NCI-H748 (cell line): Measurements from ENCODE around the gene ABR.
A peak's percentile ranks its signal among the peaks of the same experiment; 100 is the strongest.
"Not testable (repeated sequence)": the region's sequence is repeated elsewhere in the genome, so short reads cannot be mapped to it uniquely, and the experiment has no call there.

Experiments
- DNase-seq: peaks from one replicate; lab custom pipeline; 2025; ENCODE audit not compliant: unreplicated experiment; lab: John Stamatoyannopoulos, UW

ABR gene

DNA sequence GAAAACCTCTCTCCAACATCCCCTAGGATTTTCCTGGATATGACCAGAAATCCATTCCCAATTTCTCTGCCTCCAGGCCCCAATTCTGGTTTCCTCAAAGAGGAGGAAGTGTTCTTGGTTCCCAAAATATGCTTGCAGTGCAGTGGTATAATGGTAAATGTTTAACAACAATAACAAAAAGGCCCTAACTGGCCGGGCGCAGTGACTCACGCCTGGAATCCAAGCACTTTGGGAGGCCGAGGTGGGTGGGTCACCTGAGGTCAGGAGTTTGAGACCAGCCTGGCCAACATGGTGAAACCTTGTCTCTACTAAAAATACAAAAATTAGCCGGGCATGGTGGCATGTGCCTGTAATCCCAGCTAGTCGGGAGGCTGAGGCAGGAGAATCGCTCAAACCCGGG lies 184.5 kb downstream of the ABR start:
- DNase-seq: not testable (repeated sequence)

DNA sequence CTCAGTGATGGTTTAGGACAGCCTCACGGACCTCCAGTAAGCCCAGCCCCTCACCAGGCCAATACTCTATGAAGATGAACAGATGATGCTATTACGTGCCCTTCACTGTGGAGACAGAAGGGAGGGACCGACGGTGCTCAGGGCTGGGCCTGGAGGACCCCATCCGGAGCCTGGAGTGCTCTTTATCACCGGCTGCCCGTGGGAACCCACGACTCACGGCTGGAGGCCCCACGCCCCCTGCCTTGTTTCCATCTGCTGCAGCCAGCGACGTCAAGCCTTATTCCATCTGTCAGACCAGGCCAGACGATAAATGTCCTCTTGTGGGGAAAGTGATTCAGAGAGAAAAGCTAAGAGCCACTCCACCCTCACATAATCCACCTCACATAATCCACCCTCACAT lies 186.8 kb downstream of the ABR start:
- DNase-seq: no peak

DNA sequence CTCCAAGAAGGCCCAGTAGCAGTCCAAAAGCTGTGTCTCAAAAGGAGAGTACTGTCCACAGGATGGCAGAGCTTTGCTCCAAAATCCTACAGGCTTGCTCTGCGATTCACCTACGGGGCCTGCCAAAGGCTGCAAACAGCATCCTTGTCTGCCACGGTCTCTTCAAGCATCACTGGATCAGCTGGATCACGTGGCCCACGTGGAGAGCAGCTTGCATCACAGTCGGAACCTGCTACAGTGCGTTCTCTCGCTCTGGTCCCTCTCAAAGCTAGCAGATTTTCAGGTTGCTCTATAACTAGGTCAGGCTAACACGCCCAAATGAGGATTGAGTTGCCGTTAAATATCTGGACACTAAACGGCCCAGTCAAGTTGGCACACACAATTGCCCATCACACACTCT lies 191.2 kb downstream of the ABR start:
- no peak for DNase-seq

DNA sequence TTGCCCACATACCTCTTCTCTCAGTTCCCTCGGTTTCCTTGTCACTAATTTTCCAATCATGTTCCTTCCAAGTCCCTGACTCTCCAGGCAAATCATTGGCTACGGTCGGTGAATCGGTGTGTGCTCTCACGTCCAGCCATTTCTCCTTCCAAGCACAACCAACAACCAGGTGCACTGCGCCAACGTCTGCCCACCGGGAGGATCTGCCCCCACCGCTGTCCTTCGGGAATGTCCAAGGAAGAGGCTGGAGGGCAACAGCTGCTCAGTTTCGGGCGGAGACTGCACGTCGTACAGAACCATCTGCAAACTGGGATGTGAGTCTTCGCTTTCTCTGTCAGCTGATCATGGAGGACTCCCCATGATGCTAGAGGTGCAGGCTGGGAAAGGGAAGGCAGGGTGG lies 191.8 kb downstream of the ABR start:
- DNase-seq: no peak

DNA sequence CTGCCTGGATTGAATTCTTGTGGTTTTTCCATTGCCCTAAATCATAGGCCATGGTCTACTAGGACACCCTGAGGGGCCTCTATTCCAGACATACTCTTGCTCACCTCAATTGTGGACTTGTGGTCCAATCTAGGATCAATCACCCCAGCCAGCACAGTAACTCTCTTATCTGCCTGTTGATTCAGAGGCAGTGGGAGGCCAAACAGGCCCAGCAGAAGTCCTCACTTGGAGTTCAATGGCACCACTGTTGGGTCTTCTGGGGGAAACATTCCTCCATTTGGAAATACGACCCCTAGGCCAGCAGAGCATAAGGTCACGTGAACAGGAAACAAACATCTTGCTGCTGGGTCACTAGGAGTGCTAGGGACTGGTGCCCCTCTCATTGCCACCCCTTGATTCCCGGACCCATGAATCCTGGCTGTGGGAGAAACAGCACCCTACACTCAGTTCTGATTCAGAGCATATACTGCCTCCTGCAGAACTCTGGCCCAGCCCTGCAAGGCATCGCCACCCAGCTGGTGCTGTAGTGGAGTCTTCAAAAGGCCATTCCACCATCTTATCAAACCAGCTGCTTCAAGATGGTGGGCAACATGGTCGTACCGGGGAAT lies 193.4 kb downstream of the ABR start:
- no peak for DNase-seq

DNA sequence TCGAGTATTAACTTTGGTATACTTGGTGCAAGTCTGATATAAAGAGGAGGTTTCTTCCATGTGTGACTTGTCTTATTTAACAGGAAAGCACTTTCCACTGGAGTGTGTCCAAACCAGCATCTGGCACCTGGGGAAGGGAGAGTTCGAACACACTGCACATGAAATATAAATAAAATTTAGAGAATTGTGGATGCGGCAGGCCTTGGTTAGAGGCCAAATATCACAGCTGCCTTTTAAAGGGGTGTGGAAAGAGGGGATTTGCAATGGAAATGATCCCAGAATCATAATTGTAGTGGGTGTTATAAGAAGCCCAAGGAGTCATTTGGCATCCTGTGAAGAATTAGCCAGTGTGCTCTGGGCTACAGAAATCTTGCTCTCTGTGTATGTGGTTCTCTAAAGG lies 195.9 kb downstream of the ABR start:
- DNase-seq: no peak

DNA sequence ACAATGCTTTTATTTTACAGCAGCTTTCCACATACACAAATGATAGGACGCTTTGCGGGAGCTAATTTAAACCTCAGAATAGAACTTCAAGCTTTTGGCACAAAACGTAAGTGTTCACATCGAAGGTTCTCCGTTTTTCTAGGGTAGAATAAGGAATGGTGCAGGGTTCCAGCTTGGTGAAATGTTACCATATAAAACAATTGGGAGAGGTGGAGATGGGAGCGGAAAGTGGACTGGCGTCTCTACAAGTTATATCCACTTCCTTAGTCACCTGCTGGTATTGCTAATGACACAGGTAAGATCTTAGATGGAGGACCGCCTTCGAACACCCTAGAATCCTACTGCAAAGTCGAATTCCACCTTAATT lies 198.5 kb downstream of the ABR start:
- no peak for DNase-seq

DNA sequence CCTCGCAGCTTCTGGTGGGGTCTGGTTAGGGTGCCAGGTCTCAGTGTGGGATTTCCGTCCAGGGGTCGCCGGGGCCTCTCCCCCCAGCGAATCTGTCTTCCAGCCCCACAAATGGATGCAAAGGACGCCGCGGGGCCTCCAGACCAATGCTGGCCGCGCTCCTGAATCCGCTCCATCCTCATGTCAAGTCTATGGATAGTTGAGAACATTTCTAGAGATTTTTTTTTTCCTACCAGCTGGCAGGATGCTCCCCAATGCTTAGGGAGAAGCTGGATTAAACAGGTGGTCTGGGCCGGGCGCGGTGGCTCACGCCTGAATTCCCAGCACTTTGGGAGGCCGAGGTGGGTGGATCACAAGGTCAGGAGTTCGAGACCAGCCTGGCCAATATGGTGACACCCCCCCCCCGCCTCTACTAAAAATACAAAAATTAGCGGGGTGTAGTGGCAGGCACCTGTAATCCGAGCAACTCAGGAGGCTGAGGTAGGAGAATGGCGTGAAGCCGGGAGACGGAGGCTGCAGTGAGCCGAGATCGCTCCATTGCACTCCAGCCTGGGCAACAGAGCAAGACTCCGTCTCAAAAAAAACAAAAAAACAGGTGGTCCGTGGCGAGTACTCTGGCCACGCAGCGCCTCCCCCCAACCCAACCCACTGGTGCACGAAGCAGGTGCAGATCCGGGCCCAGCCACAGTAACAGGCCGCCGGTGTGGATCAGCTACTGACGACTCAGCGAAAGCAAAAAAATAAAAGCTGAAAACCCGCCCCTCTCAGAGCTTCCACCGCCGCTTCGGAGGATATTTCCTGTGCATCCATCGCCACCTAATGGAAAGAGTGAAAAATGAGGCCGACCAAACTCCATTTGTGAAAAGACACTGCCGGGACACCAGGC lies 199.1 kb downstream of the ABR start:
- DNase-seq: peak; percentile 93

DNA sequence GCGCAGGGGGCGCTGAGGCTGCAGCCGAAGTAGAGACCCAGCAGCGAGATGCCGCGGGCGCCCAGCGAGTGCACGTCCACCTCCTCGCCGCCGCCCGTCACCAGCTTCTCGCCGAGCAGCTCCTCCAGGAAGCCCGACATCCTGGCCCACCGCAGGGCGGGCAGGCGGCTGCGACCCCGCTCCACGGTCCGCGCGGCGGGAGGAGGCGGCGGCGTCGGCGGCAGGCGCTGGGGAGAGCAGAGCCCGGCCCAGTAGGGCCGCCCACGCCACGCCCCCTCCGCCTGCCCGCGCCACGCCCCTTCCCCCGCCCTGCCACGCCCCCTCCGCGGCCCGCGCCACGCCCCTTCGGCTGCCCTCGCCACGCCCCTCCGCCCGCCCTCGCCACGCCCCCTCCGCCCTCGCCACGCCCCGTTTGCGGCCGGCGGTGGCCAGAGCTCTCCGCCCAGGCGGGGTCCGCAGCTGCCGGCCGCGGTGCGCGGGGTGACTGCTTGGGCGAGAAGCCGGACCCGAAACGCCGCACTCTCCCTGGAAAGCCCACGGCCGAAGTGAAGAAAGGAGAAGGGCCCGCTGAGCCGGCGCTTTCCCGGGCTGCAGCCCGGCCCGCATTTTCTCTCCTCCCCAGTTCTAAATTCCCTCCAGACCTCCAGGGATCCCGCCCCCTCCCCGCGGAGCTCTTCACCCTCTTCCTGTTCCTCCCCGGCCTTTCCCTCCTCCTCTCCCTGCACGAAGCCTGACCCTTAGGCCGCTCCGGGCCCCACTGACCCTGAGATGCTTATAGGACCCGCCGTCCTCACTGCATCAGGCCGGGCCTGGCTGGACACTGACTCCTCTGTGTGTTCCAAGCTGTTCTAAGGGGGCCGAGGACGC lies 200.0 kb downstream of the ABR start, which contains the start of gene NXN:
Gene NXN (minus strand): TSS at position 238 of the 867 bp plus-strand sequence.
- peak; percentile 85 for DNase-seq

DNA sequence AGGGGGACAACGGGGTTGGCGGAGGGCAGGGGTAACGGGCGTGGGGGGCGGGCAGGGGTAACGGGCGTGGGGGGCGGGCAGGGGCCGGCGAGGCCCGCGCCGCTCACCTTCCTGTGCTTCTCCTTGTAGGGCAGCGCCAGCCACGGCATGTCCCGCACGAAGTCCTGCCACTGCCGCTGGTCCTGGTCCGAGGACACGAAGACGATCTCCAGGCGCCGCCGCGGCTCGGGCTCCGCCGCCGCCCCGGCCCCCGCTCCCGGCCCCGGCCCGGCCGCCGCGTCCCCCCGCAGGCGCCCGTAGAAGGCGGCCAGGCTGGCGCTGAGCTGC lies 200.6 kb downstream of the ABR start:
- DNase-seq: no peak

DNA sequence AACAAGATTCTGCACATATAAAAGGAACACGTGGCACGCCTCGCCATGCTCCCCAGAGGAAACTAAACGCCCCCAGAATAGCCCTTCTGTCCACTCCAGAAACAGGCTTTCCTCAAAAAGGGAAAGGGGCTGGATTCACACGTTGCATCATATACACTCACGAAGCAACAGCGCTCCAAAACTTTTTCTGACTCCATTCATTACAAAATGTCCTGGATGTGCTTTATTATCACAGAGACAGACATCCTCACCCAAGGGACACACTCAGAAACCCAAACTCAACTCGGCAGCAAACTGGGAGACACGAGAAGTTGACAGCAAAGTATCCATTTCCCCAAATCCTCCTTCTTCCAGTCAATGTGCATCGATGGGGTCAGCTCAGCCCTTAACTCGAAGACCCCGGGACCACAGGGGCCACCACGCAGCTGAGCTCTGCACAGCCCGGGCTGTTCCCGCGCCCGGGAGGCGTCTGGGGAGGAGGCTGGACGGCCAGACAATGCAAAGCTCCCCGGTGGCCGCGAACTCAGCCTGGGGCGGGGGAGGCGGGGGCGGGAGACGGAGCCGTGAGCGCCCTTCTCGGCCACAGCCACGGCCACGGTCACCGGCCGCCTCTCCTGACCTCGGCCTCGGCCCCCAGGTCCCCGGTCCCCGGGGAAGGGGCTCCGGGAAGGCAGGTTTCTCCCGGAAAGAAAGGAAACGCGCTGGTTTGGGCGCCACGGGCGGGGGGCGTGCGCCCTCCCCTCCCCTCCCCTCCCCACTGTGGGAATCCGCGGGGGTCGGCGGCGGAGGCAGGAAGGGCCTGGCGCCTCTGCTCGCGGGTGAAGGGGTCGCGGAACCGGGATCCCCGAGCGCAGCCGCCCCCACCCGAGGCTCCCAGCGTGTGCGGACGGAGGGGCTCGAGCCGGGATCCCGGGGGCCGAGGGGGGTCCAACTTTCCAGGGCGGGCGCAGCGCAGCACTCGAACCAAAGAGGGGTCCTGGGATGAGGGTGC lies 201.4 kb downstream of the ABR start:
- DNase-seq: peak; percentile 41

DNA sequence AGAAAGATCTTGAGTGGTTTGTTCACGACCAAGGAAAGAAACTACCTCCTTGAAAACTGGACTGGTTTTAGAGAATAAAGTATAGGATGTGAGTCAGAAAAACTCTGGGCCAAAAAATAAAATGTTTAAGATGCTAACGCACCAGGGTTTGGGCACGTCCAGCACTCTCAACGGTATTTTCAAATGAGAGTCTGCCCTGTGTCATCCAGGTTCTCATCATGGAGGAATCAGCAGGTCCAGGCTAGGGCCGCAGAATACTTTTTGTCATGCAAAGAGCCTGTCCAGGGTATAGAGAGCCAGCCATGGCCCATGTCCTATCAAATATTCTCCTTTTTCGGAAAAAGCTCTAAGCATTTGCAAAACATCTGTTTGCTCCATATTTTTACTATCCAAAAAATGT lies 202.6 kb downstream of the ABR start:
- DNase-seq: no peak

DNA sequence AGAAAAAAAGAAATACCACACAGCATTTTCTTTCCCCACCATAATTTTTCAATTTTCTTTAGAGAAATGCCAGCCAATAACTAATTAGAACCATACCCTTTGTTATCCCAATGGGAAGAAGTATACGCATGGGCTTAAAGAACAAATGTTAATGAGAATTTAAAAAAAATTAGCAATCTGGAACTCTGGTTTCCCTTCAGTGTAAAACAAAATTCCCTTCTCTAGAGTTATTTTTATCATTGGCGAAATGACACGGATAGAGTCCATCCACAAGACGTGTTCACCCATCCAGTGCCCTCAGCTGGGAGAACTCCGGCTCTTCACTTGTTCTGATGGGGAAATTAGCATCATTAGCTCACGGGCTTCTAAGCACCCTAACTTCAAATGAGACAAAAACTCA lies 203.5 kb downstream of the ABR start:
- DNase-seq: no peak

DNA sequence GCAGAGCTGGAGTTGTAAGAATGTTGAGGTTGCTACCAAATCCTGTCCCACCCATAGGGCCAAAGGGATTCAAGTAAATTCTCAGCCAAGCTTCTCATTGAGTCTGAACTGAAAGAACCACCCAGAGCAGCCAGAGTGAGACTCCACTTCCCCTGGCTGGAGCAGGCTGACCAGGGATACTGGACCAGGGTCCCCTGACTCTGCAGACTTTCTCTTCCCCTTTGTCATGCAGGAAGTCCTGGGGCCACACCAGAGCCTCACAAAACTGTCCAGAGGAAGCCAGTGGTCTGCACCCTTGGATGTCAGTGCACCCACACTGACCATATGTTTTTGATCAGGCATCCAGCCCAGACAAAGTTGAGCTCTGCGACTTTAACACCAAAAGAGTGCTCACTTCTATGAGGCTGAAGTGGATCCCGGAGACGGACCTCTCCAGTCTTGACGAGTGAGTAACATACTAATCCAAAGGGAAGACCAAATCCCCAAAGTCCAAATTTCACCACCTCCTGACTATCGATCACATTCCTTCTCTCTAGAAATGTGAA lies 204.3 kb downstream of the ABR start:
- no peak for DNase-seq

DNA sequence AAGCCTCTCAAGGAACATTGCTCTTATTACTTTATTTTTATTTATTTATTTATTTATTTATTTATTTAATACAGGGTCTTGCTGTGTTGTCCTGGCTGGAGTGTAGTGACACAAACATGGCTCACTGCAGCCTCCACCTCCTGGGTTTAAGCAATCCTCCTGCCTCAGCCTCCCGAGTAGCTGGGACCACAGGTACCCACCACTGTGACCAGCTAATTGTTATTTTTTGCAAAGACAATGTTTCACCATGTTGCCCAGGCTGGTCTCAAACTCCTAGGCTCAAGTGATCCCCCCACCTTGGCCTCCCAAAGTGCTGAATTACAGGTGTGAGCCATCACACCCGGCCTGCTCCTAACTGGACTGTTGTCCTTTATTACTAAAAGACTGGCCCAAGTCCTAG lies 205.0 kb downstream of the ABR start:
- DNase-seq: not testable (repeated sequence)

DNA sequence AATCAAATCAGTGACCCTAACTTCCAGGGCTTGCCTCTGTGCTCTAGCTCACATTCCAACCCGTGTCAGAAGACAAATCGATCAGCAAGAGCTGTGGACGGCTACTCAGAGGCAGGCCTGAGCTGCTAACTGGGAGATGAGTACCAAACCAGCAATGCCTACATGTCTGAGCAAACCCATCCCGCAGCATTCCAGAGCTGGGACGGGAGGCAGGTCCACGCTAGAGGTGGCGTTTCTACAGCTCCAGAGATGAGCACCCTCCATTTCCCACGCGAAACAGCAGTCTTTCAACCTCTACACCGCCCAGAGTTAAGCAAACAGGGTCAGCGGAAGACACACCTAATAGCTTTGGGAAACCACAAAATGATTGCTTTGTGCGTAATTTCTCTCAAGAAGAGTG lies 206.7 kb downstream of the ABR start:
- no peak for DNase-seq

DNA sequence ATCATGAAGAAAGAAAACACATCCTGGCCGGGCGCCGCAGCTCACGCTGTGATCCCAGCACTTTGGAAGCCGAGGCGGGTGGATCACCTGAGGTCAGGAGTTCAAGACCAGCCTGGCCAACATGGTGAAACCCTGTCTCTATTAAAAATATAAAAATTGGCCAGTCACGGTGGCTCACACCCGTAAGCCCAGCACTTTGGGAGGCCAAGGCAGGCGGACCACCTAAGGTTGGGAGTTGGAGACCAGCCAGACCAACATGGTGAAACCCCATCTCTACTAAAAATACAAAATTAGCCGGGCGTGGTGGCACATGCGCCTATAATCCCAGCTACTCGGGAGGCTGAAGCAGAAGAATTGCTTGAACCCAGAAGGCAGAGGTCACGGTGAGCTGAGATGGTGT lies 207.9 kb downstream of the ABR start:
- DNase-seq: not testable (repeated sequence)

DNA sequence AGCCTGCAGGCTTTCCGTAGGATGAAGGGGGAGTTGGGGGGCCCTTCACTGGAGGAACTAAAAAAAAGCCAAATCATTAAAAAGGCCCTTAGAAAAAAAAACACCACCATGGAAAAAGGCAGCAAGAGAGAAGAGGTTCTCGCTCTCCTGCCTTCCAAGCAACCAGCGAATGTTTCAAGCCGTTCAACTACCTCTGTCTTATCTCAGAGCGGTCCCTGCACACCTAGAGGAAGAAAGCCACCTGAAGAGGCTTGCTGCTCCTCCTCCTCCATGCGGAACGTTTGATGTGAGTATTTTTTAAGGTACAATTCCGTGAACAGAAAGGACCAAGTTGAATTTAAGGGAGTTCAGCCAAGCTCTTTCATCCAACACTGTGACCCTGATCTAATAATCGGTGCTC lies 209.4 kb downstream of the ABR start:
- no peak for DNase-seq

DNA sequence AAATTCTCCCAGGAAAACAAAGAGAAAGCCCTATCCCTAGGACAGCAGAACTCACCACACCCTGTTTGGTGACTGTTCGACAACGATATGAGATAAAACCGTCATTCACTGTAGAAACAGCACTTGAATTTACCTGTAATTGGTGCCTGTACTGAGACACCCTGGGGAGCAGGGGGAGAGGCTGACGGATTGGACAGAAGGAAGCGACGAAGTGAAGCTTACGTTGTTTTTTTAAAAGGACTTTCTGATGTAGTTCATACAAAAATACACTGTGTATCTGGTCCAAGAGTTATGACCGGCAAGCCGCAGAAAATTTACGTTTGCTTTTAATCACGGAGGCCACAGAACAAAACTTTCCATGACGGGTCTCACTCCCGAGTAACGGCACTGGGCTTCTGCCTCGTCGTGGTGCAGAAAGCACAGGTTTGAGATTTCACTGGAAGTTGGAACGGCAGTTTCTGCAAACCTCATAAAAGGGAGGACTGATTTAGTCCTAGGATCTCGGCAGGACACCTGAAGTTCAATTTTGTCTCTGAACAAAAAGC lies 209.9 kb downstream of the ABR start:
- DNase-seq: peak; percentile 81
